Mesodermal cell (in vitro differentiated cells): ENCODE results near the gene WWC2.
A peak's percentile ranks its signal among the peaks of the same experiment; 100 is the strongest.

Source experiments
- H3K27ac ChIP-seq: 2 replicates; pipeline ENCODE4 v1.7.0; 2013; ENCODE audit warnings: mild to moderate bottlenecking, low read depth, low read length, moderate library complexity; ENCODE audit not compliant: severe bottlenecking
- H3K36me3 ChIP-seq: 2 replicates; pipeline ENCODE4 v1.7.1; 2013; ENCODE audit warnings: mild to moderate bottlenecking, low read length, moderate library complexity; ENCODE audit not compliant: control insufficient read depth, insufficient read depth
- H3K4me1 ChIP-seq: one replicate; pipeline ENCODE4 v1.7.1; 2013; ENCODE audit warnings: mild to moderate bottlenecking, low read length; ENCODE audit not compliant: insufficient read depth, control insufficient read depth, poor library complexity, severe bottlenecking
- H3K4me3 ChIP-seq: 2 replicates; pipeline ENCODE4 v1.7.0; 2013; ENCODE audit warnings: low read length, control low read depth, mild to moderate bottlenecking; ENCODE audit not compliant: insufficient read depth, poor library complexity, severe bottlenecking; ENCODE audit errors: extremely low read depth
- H3K9me3 ChIP-seq: 2 replicates; pipeline ENCODE4 v1.7.1; 2013; ENCODE audit warnings: mild to moderate bottlenecking, low read length, moderate library complexity; ENCODE audit not compliant: control insufficient read depth
- WGBS, 2 experiments: methylation state at CpG; one replicate each; pipeline ENCODE4 v1.1.5; 2013; ENCODE audit warnings: missing lambda C conversion rate in 2 of 2; ENCODE audit not compliant: insufficient coverage in 2 of 2; 5-methylcytosine and 5-hydroxymethylcytosine counted together

The WWC2 gene

GRCh38 chr4:183080372-183081115, 18.5 kb upstream of the WWC2 start:
- no peaks in the 10 kb centered on the region for H3K36me3 ChIP-seq
- H3K4me1 ChIP-seq: no peaks in the 10 kb centered on the region
- H3K27ac ChIP-seq: no peak overlapping the region
- WGBS, 2 experiments: 63 to 77% methylated on average over 2 to 3 of the region's 4 CpGs
- no peaks in the 10 kb centered on the region for H3K9me3 ChIP-seq
- no peak overlapping the region for H3K4me3 ChIP-seq

- no peaks in the 10 kb centered on the region for H3K36me3 ChIP-seq
- H3K4me3 ChIP-seq: no peak overlapping the region
- WGBS, 2 experiments: no CpG with 5 or more reads among the region's 3 CpGs
- H3K9me3 ChIP-seq: no peaks in the 10 kb centered on the region
- H3K4me1 ChIP-seq: no peaks in the 10 kb centered on the region
- no peak overlapping the region for H3K27ac ChIP-seq
Observed at GRCh38 chr4:183081116-183081469, 18.0 kb upstream of the WWC2 start.

GRCh38 chr4:183082053-183082452, 17.0 kb upstream of the WWC2 start:
- Histone ChIP-seq H3K36me3 (no peaks in the 10 kb centered on the region), H3K9me3 (no peaks in the 10 kb centered on the region), H3K4me3 (no peak overlapping the region), H3K27ac (no peak overlapping the region), H3K4me1 (no peaks in the 10 kb centered on the region)
- 83 to 100% methylated on average over 1 of the region's 3 CpGs for WGBS, 2 experiments

- peaks cover 5% of the 10 kb centered on the region for H3K4me1 ChIP-seq
- 97 to 98% methylated on average over 5 of the region's 6 CpGs for WGBS, 2 experiments
- no peak overlapping the region for H3K4me3 ChIP-seq
- no peaks in the 10 kb centered on the region for H3K36me3 ChIP-seq
- no peak overlapping the region for H3K27ac ChIP-seq
- H3K9me3 ChIP-seq: peaks cover 6% of the 10 kb centered on the region
Observed at GRCh38 chr4:183094393-183095198, 4.5 kb upstream of the WWC2 start.

- Histone ChIP-seq H3K4me3 (no peak overlapping the region), H3K27ac (no peak overlapping the region), H3K4me1 (peaks cover 5% of the 10 kb centered on the region), H3K9me3 (peaks cover under 1% of the 10 kb centered on the region), H3K36me3 (no peaks in the 10 kb centered on the region)
- no CpG with 5 or more reads among the region's 1 CpG for WGBS, 2 experiments
Observed at GRCh38 chr4:183095199-183095512, 3.9 kb upstream of the WWC2 start.

GRCh38 chr4:183096276-183096965, 2.6 kb upstream of the WWC2 start:
- Histone ChIP-seq H3K9me3 (no peaks in the 10 kb centered on the region), H3K4me1 (peaks cover 8% of the 10 kb centered on the region), H3K36me3 (no peaks in the 10 kb centered on the region), H3K27ac (no peak overlapping the region), H3K4me3 (no peak overlapping the region)
- WGBS, 2 experiments: 84 to 92% methylated on average over 13 to 14 of the region's 15 CpGs

- Histone ChIP-seq H3K36me3 (peaks cover 3% of the 10 kb centered on the region), H3K27ac (peak overlapping the region; percentile 99), H3K4me3 (peak overlapping the region; percentile 83), H3K9me3 (no peaks in the 10 kb centered on the region), H3K4me1 (peaks cover 13% of the 10 kb centered on the region)
- whole genome bisulfite sequencing, 2 experiments: 13 to 17% methylated on average over 19 to 39 of the region's 43 CpGs
Observed at GRCh38 chr4:183097231-183098018, 1.6 kb upstream of the WWC2 start.

GRCh38 chr4:183098019-183098722, 886 bp upstream of the WWC2 start:
- H3K4me1 ChIP-seq: peaks cover 16% of the 10 kb centered on the region
- peak overlapping the region; percentile 99 for H3K27ac ChIP-seq
- peaks cover 6% of the 10 kb centered on the region for H3K36me3 ChIP-seq
- H3K4me3 ChIP-seq: peak overlapping the region; percentile 83
- 1 to 2% methylated on average over 56 to 75 of the region's 79 CpGs for WGBS, 2 experiments
- H3K9me3 ChIP-seq: no peaks in the 10 kb centered on the region

GRCh38 chr4:183099537-183100297, 660 bp downstream of the WWC2 start:
- Histone ChIP-seq H3K36me3 (peaks cover 6% of the 10 kb centered on the region), H3K4me1 (peaks cover 16% of the 10 kb centered on the region), H3K9me3 (no peaks in the 10 kb centered on the region), H3K27ac (peak overlapping the region; percentile 99), H3K4me3 (peak overlapping the region; percentile 83)
- WGBS, 2 experiments: 0% methylated on average over 60 to 62 of the region's 73 CpGs
